ENCODE results near the gene FAM217B.

FAM217B gene

DNA sequence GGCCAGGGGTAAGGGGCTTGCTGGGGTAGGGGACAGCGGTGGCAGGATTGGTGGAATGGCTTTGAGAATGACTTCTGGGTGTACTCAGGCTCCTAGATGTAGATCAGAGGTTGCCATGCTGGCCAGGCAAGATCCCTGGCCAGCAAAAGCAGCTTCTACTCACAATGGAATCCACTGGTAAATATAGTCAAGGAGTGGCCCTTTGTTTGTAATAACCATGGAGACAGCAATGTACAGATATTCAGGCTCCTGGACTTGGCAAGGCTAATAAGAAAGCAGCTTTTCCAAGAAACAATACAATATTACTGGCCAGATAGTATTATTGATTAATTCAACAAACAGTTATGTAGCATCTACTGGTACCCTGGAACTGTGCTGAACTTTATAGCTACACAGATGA lies 55.9 kb downstream of the FAM217B start:
- intact Hi-C loops (cut with DNase I; ENCODE audit: low total_unique reads) = no loop called here
- no peaks in the 10 kb centered on the region for H3K36me3 ChIP-seq
- no peaks in the 10 kb centered on the region for H3K27me3 ChIP-seq
- H3K4me1 ChIP-seq = no peaks in the 10 kb centered on the region
- no peak for DNase-seq
- no peak overlapping the region for H3K4me3 ChIP-seq
- no peaks in the 10 kb centered on the region for H3K9me3 ChIP-seq
- no peak overlapping the region for H3K27ac ChIP-seq
- TF ChIP-seq, protein P1, sequence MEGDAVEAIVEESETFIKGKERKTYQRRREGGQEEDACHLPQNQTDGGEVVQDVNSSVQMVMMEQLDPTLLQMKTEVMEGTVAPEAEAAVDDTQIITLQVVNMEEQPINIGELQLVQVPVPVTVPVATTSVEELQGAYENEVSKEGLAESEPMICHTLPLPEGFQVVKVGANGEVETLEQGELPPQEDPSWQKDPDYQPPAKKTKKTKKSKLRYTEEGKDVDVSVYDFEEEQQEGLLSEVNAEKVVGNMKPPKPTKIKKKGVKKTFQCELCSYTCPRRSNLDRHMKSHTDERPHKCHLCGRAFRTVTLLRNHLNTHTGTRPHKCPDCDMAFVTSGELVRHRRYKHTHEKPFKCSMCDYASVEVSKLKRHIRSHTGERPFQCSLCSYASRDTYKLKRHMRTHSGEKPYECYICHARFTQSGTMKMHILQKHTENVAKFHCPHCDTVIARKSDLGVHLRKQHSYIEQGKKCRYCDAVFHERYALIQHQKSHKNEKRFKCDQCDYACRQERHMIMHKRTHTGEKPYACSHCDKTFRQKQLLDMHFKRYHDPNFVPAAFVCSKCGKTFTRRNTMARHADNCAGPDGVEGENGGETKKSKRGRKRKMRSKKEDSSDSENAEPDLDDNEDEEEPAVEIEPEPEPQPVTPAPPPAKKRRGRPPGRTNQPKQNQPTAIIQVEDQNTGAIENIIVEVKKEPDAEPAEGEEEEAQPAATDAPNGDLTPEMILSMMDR (IDR thresholded peaks at IDR 0.05) = no peak

DNA sequence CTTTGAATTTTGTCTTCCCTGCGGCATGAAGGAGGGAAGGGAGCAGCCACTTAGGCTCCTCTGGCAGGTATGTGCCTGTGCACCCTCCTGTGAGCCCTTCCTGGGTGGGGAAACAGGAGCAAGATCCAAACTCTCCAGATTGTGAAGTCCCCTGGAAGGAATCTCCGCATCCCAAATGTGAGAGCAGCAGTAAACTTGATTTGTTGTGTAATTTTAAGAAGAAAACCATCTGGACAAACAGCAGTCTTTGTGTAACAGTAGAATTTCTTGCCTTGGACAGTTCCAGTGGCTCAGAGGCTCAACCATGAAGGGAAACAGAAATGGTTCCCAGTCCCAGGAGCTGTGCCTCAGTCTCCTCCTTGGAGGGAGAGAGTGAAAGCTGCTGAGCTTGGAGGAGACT lies 57.7 kb downstream of the FAM217B start:
- no peak overlapping the region for H3K27ac ChIP-seq
- intact Hi-C loops (cut with DNase I; ENCODE audit: low total_unique reads) = loop anchor here (1.0 kb wide), 1 partner anchor 44 kb away; no protein-coding TSS in a partner anchor
- no peaks in the 10 kb centered on the region for H3K27me3 ChIP-seq
- H3K4me3 ChIP-seq = no peak overlapping the region
- H3K4me1 ChIP-seq = no peaks in the 10 kb centered on the region
- no peaks in the 10 kb centered on the region for H3K36me3 ChIP-seq
- TF ChIP-seq, protein P1 (IDR thresholded peaks at IDR 0.05) = no peak
- no peaks in the 10 kb centered on the region for H3K9me3 ChIP-seq
- DNase-seq = no peak

Data from tibial artery (tissue), 4 donors.